Naive thymus-derived CD4-positive, alpha-beta T cell (primary cell): ENCODE results near the gene FOXO1. TPM values are rescaled to one million over a fixed set of nuclear protein-coding genes. Genes with fewer than 3 reads are reported as not detected.
"Not testable (repeated sequence)": the region's sequence is repeated elsewhere in the genome, so short reads cannot be mapped to it uniquely, and the experiment has no call there.

Experiments used
- ATAC-seq: fragments of 150-1000 bp; cut with Tn5 transposase; 2 replicates; pipeline ENCODE4 v1.10.0; 2021; ENCODE audit warnings: mild to moderate bottlenecking, moderate library complexity
- CTCF ChIA-PET: fragments of 350-600 bp; sonication (Branson Sonifier 250); formaldehyde crosslinking; loops from one replicate; lab custom pipeline; 2021; ENCODE audit warnings: antibody characterized with exemption; lab: Charles Lee
- POLR2A ChIA-PET: fragments of 350-600 bp; sonication (Branson Sonifier 250); formaldehyde crosslinking; loops from one replicate; lab custom pipeline; 2021; ENCODE audit warnings: antibody characterized with exemption, inconsistent platforms; lab: Charles Lee
- DNase-seq, 9 donors: peaks; one replicate each; pipeline versions ENCODE4 v3.0.0 to v3.0.0-alpha.2; 2020 to 2022; ENCODE audit warnings: mixed read lengths in 1 of 9
- H3K27ac ChIP-seq: one replicate; pipeline ENCODE4 v1.7.0; 2013; ENCODE audit warnings: mild to moderate bottlenecking, low read depth, low read length, moderate library complexity
- H3K27me3 ChIP-seq, 2 donors: one replicate each; pipeline ENCODE4 v1.7.0; 2013; ENCODE audit warnings: low read length in 2 of 2, mild to moderate bottlenecking in 2 of 2, moderate library complexity in 2 of 2; ENCODE audit not compliant: control insufficient read depth in 2 of 2, insufficient read depth in 2 of 2
- H3K36me3 ChIP-seq, 3 experiments: 1 replicate in 2 of 3; 2 replicates in 1 of 3; pipeline ENCODE4 v1.7.0; 2013; ENCODE audit warnings: low read length in 3 of 3, mild to moderate bottlenecking in 3 of 3, moderate library complexity in 1 of 3; ENCODE audit not compliant: insufficient read depth in 3 of 3, control insufficient read depth in 2 of 3
- H3K4me1 ChIP-seq, 2 donors: one replicate each; pipeline ENCODE4 v1.7.0; 2013; ENCODE audit warnings: low read length in 2 of 2, mild to moderate bottlenecking in 2 of 2, moderate library complexity in 1 of 2; ENCODE audit not compliant: control insufficient read depth in 2 of 2, insufficient read depth in 2 of 2
- H3K4me3 ChIP-seq: 2 replicates; pipeline ENCODE4 v1.7.0; 2013; ENCODE audit warnings: mild to moderate bottlenecking, low read length
- H3K9me3 ChIP-seq, 3 experiments: 1 replicate in 2 of 3; 2 replicates in 1 of 3; pipeline ENCODE4 v1.7.0; 2013; ENCODE audit warnings: low read length in 3 of 3; ENCODE audit not compliant: control insufficient read depth in 2 of 3
- H3K27ac Mint-ChIP-seq, 9 donors: one replicate each; pipeline ENCODE4 v1.8.0; 2020 to 2022; ENCODE audit warnings: mixed read lengths in 9 of 9, mild to moderate bottlenecking in 8 of 9, moderate library complexity in 5 of 9, inconsistent platforms in 2 of 9
- H3K27me3 Mint-ChIP-seq, 5 donors: one replicate each; pipeline ENCODE4 v1.8.0; 2021 to 2022; ENCODE audit warnings: mixed read lengths in 5 of 5, mild to moderate bottlenecking in 1 of 5
- H3K36me3 Mint-ChIP-seq, 5 donors: one replicate each; pipeline ENCODE4 v1.8.0; 2020 to 2022; ENCODE audit warnings: mixed read lengths in 5 of 5, mild to moderate bottlenecking in 3 of 5, inconsistent platforms in 1 of 5
- H3K4me1 Mint-ChIP-seq, 7 donors: one replicate each; pipeline ENCODE4 v1.8.0; 2020 to 2022; ENCODE audit warnings: mixed read lengths in 7 of 7, mild to moderate bottlenecking in 3 of 7, inconsistent platforms in 1 of 7
- H3K4me3 Mint-ChIP-seq, 10 donors: one replicate each; pipeline ENCODE4 v1.8.0; 2020 to 2022; ENCODE audit warnings: mild to moderate bottlenecking in 10 of 10, mixed read lengths in 10 of 10, moderate library complexity in 6 of 10, inconsistent platforms in 2 of 10
- H3K9me3 Mint-ChIP-seq, 11 donors: one replicate each; pipeline ENCODE4 v1.8.0; 2020 to 2022; ENCODE audit warnings: mixed read lengths in 11 of 11, mild to moderate bottlenecking in 4 of 11, inconsistent platforms in 1 of 11, moderate library complexity in 1 of 11
- intact Hi-C, 2 donors: fragments of 100-400 bp; cut with micrococcal nuclease; formaldehyde crosslinking; loops; one replicate each; pipeline ENCODE4 v1.15.1; 2023
- polyA plus RNA-seq, 2 donors: library from polyadenylated mRNA; unstranded; fragments of 300-500 nt; fragmentation: Illumina TruSeq; gene quantifications; one replicate each; pipeline ENCODE4 v1.2.3, GENCODE V29; 2021
- total RNA-seq, 6 experiments: library from RNA in 5 of 6; stranded (reverse) in 5 of 6; gene quantifications; 1 replicate in 5 of 6; 2 replicates in 1 of 6; pipeline ENCODE4 v1.2.3 and lab custom pipeline; 2021 to 2026

Gene FOXO1
- total and polyA plus RNA-seq, 7 experiments from 2014 or later = 36.4 to 97.6 (median 72.5) TPM

GRCh38 chr13:40664100-40664349 is 2.4 kb downstream of the FOXO1 start:
- H3K4me3 Mint-ChIP-seq = peak overlapping the region; percentile 95 to 99 (median 98)
- intact Hi-C loops = loop anchor here (1.0 to 10.0 kb wide), 10 partner anchors 39 to 351 kb away; partner anchors contain the start of gene ELF1 (in 2 of the 2)
- Histone ChIP-seq H3K27ac (peak overlapping the region; percentile 88), H3K4me3 (peak overlapping the region; percentile 84), H3K36me3 (peaks cover 0 to 18% (median 0%) of the 10 kb centered on the region in 3 experiments), H3K4me1 (peaks cover 29 to 34% of the 10 kb centered on the region in 2 donors)
- not testable (repeated sequence) for H3K27me3 Mint-ChIP-seq, H3K9me3 ChIP-seq, H3K9me3 Mint-ChIP-seq, H3K27me3 ChIP-seq
- H3K27ac Mint-ChIP-seq = peak overlapping the region; percentile 86 to 99 (median 96)
- DNase-seq (peak in 6 of 9 donors; percentile 63 to 75 (median 72)), ATAC-seq (peak; percentile 54)
- POLR2A ChIA-PET = interaction anchor here (0.6 to 3.9 kb wide), 22 partner anchors 11 to 1045 kb away, joined by 3 to 34 read pairs (median 6); no protein-coding TSS in a partner anchor
- peaks cover 44 to 59% (median 56%) of the 10 kb centered on the region in 7 donors for H3K4me1 Mint-ChIP-seq
- H3K36me3 Mint-ChIP-seq = peaks cover 0 to 17% (median 9%) of the 10 kb centered on the region in 5 donors
- CTCF ChIA-PET = interaction anchor here (0.6 to 1.2 kb wide), 8 partner anchors 16 to 898 kb away, joined by 3 to 4 read pairs (median 3); no protein-coding TSS in a partner anchor

DNA sequence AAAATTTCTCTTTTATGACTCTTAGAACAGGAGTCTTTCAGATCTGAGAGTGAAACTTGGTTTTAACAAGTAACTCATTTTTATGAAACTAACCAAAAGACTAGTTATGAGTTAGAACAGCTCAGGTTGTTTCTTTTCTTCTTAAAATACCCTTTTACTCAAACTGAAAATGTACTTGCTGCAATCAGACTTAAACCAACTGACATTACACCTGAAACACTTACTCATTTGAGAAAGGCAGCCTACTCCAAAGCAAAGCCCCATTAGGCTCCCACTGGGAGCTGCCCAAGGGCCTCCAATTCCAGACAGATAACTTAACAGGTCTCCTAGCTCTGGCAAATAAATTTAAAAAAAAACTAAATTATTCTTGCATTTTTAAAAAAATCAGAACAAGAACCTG is 3.6 kb downstream of the FOXO1 start:
- Mint-ChIP-seq H3K36me3 (peaks cover 7 to 24% (median 16%) of the 10 kb centered on the region in 5 donors), H3K9me3 (peaks cover 0 to 3% (median 0%) of the 10 kb centered on the region in 11 donors), H3K4me3 (peak overlapping the region; percentile 87 to 99 (median 98)), H3K27ac (peak overlapping the region; percentile 49 to 99 (median 90)), H3K27me3 (no peaks in the 10 kb centered on the region), H3K4me1 (peaks cover 49 to 61% (median 59%) of the 10 kb centered on the region in 7 donors)
- peaks cover 33 to 39% of the 10 kb centered on the region in 2 donors for H3K4me1 ChIP-seq
- no peaks in the 10 kb centered on the region for H3K27me3 ChIP-seq
- H3K4me3 ChIP-seq = peak overlapping the region; percentile 84
- ATAC-seq (no peak), DNase-seq (peak in 1 of 9 donors; percentile 44)
- intact Hi-C loops = loop anchor here (1.0 to 10.0 kb wide), 10 partner anchors 10 to 637 kb away; partner anchors contain the start of gene ELF1 (in 2 of the 2)
- H3K27ac ChIP-seq = peak overlapping the region; percentile 88
- no peaks in the 10 kb centered on the region for H3K9me3 ChIP-seq
- H3K36me3 ChIP-seq = peaks cover 0 to 18% (median 0%) of the 10 kb centered on the region in 3 experiments
- POLR2A ChIA-PET = interaction anchor here (0.6 to 3.9 kb wide), 9 partner anchors 9 to 485 kb away, joined by 3 to 34 read pairs (median 4); no protein-coding TSS in a partner anchor
- CTCF ChIA-PET = no interaction called here

DNA sequence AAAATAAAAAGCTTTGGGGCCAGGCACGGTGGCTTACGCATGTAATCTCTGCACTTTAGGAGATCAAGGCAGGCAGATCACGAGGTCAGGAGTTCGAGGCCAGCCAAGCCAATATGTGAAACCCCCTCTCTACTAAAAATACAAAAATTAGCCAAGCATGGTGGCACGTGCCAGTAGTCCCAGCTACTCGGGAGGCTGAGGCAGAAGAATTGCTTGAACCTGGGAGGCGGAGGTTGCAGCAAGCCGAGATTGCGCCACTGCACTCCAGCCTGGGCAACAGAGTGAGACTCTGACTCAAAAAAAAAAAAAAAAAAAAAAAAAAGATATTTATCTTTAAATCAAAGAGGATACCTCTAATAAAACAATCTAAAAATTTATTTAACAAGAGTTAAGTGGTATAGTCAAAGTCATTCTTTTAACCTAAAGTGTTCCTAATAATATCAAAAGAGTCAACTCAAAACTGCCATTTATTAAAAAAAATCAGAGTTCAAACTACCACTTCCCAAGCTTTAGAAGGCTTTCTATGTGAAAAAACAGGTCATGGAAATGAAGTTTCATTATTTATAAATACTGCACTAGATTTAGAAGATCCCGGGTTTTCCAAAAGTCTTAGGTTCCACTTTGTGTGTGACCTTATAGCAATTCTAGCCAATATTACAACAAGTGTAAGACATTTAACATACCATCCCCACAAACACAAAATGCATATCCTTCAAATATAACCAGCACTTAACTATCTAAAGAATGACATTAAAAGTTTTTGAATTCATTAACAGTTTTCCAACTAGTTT is 4.4 kb downstream of the FOXO1 start:
- Mint-ChIP-seq H3K4me1 (peaks cover 49 to 62% (median 60%) of the 10 kb centered on the region in 7 donors), H3K36me3 (peaks cover 13 to 30% (median 21%) of the 10 kb centered on the region in 5 donors), H3K9me3 (peaks cover 0 to 3% (median 0%) of the 10 kb centered on the region in 11 donors), H3K27me3 (no peaks in the 10 kb centered on the region), H3K4me3 (peak overlapping the region; percentile 87 to 99 (median 98)), H3K27ac (peak overlapping the region in 8 of 9 donors; percentile 6 to 99 (median 88))
- Histone ChIP-seq H3K4me3 (peak overlapping the region; percentile 84), H3K27me3 (no peaks in the 10 kb centered on the region), H3K27ac (peak overlapping the region; percentile 88), H3K9me3 (no peaks in the 10 kb centered on the region), H3K4me1 (peaks cover 38 to 43% of the 10 kb centered on the region in 2 donors), H3K36me3 (peaks cover 0 to 15% (median 0%) of the 10 kb centered on the region in 3 experiments)
- ChIA-PET CTCF (interaction anchor here (0.6 to 1.1 kb wide), 2 partner anchors 18 to 593 kb away, joined by 3 to 4 read pairs; no protein-coding TSS in a partner anchor), POLR2A (interaction anchor here (0.6 to 1.9 kb wide), 4 partner anchors 19 to 475 kb away, joined by 3 to 4 read pairs (median 3); no protein-coding TSS in a partner anchor)
- no peak for ATAC-seq
- DNase-seq = no peak
- intact Hi-C loops = loop anchor here (2.0 to 10.0 kb wide), 7 partner anchors 13 to 475 kb away; partner anchors contain the start of gene ELF1 (in 2 of the 2)

DNA sequence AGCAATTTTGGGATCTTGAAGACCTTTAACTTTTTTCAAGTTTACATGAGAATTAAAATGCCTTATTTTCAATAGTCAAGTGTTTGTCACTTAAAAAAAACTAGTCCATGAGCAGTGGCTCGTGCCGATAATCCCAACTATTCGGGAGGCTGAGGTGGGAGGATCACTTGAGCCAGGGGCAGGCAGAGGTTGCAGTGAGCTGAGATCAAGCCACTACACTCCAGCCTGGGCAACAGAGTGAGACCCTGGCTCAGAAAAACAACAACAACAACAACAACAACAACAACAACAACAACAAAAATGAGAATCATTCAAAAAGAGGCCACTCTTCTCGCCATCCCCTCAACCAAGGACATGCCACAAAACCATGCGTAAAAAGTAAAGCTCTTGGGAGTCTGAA is 5.7 kb downstream of the FOXO1 start:
- Histone ChIP-seq H3K27ac (no peak overlapping the region), H3K4me3 (no peak overlapping the region), H3K9me3 (no peaks in the 10 kb centered on the region), H3K4me1 (peaks cover 40 to 56% of the 10 kb centered on the region in 2 donors), H3K27me3 (no peaks in the 10 kb centered on the region), H3K36me3 (peaks cover 0 to 9% (median 0%) of the 10 kb centered on the region in 3 experiments)
- Mint-ChIP-seq H3K27ac (peak overlapping the region in 8 of 9 donors; percentile 52 to 90 (median 72)), H3K4me1 (peaks cover 61 to 76% (median 71%) of the 10 kb centered on the region in 7 donors), H3K9me3 (peaks cover 0 to 3% (median 0%) of the 10 kb centered on the region in 11 donors), H3K4me3 (peak overlapping the region; percentile 40 to 98 (median 68)), H3K27me3 (no peaks in the 10 kb centered on the region), H3K36me3 (peaks cover 13 to 33% (median 24%) of the 10 kb centered on the region in 5 donors)
- DNase-seq (no peak), ATAC-seq (no peak)
- intact Hi-C loops = loop anchor here (5.0 to 10.0 kb wide), 5 partner anchors 48 to 354 kb away; partner anchors contain the start of gene ELF1 (in 2 of the 2)
- ChIA-PET CTCF (interaction anchor here (0.7 kb wide), 2 partner anchors 152 to 159 kb away, joined by 3 to 11 read pairs; no protein-coding TSS in a partner anchor), POLR2A (interaction anchor here (0.7 to 1.9 kb wide), 3 partner anchors 19 to 474 kb away, joined by 3 to 4 read pairs (median 3); no protein-coding TSS in a partner anchor)

GRCh38 chr13:40660141-40660664 is 6.2 kb downstream of the FOXO1 start:
- CTCF ChIA-PET = interaction anchor here (0.7 kb wide), 1 partner anchor 151 kb away, joined by 11 read pairs; no protein-coding TSS in a partner anchor
- Histone ChIP-seq H3K9me3 (no peaks in the 10 kb centered on the region), H3K4me3 (no peak overlapping the region), H3K27me3 (no peaks in the 10 kb centered on the region), H3K27ac (no peak overlapping the region), H3K4me1 (peaks cover 40 to 61% of the 10 kb centered on the region in 2 donors), H3K36me3 (peaks cover 0 to 6% (median 0%) of the 10 kb centered on the region in 3 experiments)
- Mint-ChIP-seq H3K27me3 (no peaks in the 10 kb centered on the region), H3K4me1 (peaks cover 61 to 81% (median 74%) of the 10 kb centered on the region in 7 donors), H3K9me3 (peaks cover 0 to 3% (median 0%) of the 10 kb centered on the region in 11 donors), H3K36me3 (peaks cover 13 to 31% (median 24%) of the 10 kb centered on the region in 5 donors), H3K4me3 (peak overlapping the region; percentile 40 to 98 (median 68)), H3K27ac (peak overlapping the region in 8 of 9 donors; percentile 32 to 90 (median 72))
- intact Hi-C loops = loop anchor here (5.0 to 10.0 kb wide), 5 partner anchors 48 to 355 kb away; partner anchors contain the start of gene ELF1 (in 2 of the 2)
- DNase-seq = no peak
- ATAC-seq = no peak
- POLR2A ChIA-PET = interaction anchor here (1.9 kb wide), 1 partner anchor 473 kb away, joined by 4 read pairs; no protein-coding TSS in a partner anchor
